Uterus (tissue), 4 donors: ENCODE measurements around the gene EXOSC9. TPM values are rescaled to one million over a fixed set of nuclear protein-coding genes. Genes with fewer than 3 reads are reported as not detected.

Experiments used
- DNase-seq, 2 donors: peaks; one replicate each; pipeline ENCODE4 v3.0.0-alpha.2; 2019 to 2020
- H3K27ac ChIP-seq, 2 donors: fragments of 200-600 bp; sonication (generic); 1 replicate in 1 of 2; 2 replicates in 1 of 2; pipeline ENCODE4 v1.5.1; 2016 to 2018
- H3K27me3 ChIP-seq, 2 donors: fragments of 200-600 bp; sonication (generic); one replicate each; pipeline ENCODE4 v1.5.1; 2018 to 2019; ENCODE audit warnings: control low read depth in 1 of 2
- H3K36me3 ChIP-seq, 2 donors: fragments of 200-600 bp; sonication (generic); one replicate each; pipeline ENCODE4 v1.5.1; 2019; ENCODE audit warnings: control low read depth in 1 of 2
- H3K4me1 ChIP-seq, 2 donors: fragments of 200-600 bp; sonication (generic); one replicate each; pipeline ENCODE4 v1.5.1; 2018 to 2019; ENCODE audit warnings: control low read depth in 1 of 2
- H3K4me3 ChIP-seq, 2 donors: fragments of 200-600 bp; sonication (generic); 1 replicate in 1 of 2; 2 replicates in 1 of 2; pipeline ENCODE4 v1.5.1; 2018 to 2019; ENCODE audit warnings: mild to moderate bottlenecking in 1 of 2
- H3K9me3 ChIP-seq, 2 donors: fragments of 200-600 bp; sonication (generic); one replicate each; pipeline ENCODE4 v1.5.1; 2019; ENCODE audit warnings: control low read depth in 1 of 2
- CTCF ChIP-seq, 4 experiments: fragments of 200-600 bp in 2 of 4; fragments of 450-650 bp in 2 of 4; sonication (generic) in 2 of 4; IDR thresholded peaks; one replicate each; pipeline ENCODE4 v1.5.1; 2016 to 2019; ENCODE audit warnings: antibody characterized with exemption in 4 of 4, mild to moderate bottlenecking in 2 of 4, moderate library complexity in 1 of 4
- POLR2A ChIP-seq, 2 donors: fragments of 450-650 bp; IDR thresholded peaks; one replicate each; pipeline ENCODE4 v1.6.1; 2016; ENCODE audit warnings: antibody characterized with exemption in 2 of 2, mild to moderate bottlenecking in 1 of 2, moderate library complexity in 1 of 2
- intact Hi-C: fragments of 100-400 bp; cut with DNase I; formaldehyde crosslinking; loops from one replicate; pipeline ENCODE4 v1.15.1; 2023; ENCODE audit warnings: low total_unique reads
- total RNA-seq, 4 donors: library from RNA; depleted of rRNA in 3 of 4; stranded (reverse); fragments of >200 nt in 3 of 4; gene quantifications; one replicate each; pipeline versions ENCODE4 v1.1.0 to v1.2.4, GENCODE V29; 2014 to 2023
- donor health status: DM: yes; HTN: yes; CAD: no.

EXOSC9 gene
- total RNA-seq, 4 donors from 2014 or later = 19.6 to 104 (median 40.9) TPM

GRCh38 chr4:121829511-121829910, 28.4 kb downstream of the EXOSC9 start:
- TF ChIP-seq CTCF (IDR thresholded peaks at IDR 0.05) (no peak), POLR2A (IDR thresholded peaks at IDR 0.05) (no peak)

GRCh38 chr4:121838136-121838535, 37.0 kb downstream of the EXOSC9 start:
- no peak overlapping the region for H3K4me3 ChIP-seq
- H3K27ac ChIP-seq = no peak overlapping the region
- no peaks in the 10 kb centered on the region for H3K9me3 ChIP-seq
- no peak for TF ChIP-seq CTCF (IDR thresholded peaks at IDR 0.05)
- TF ChIP-seq POLR2A (IDR thresholded peaks at IDR 0.05) = no peak
- intact Hi-C loops = no loop called here
- no peaks in the 10 kb centered on the region for H3K36me3 ChIP-seq
- H3K27me3 ChIP-seq = no peaks in the 10 kb centered on the region
- no peaks in the 10 kb centered on the region for H3K4me1 ChIP-seq
- no peak for DNase-seq

More at GRCh38 chr4:121829511-121829910, 28.4 kb downstream of the EXOSC9 start:
- H3K36me3 ChIP-seq = no peaks in the 10 kb centered on the region
- H3K4me1 ChIP-seq = no peaks in the 10 kb centered on the region
- intact Hi-C loops = no loop called here
- H3K4me3 ChIP-seq = no peak overlapping the region
- no peak overlapping the region for H3K27ac ChIP-seq
- DNase-seq = no peak
- no peaks in the 10 kb centered on the region for H3K27me3 ChIP-seq
- H3K9me3 ChIP-seq = no peaks in the 10 kb centered on the region

- TF ChIP-seq POLR2A (IDR thresholded peaks at IDR 0.05) = no peak
- no peak for TF ChIP-seq CTCF (IDR thresholded peaks at IDR 0.05)
- Histone ChIP-seq H3K36me3 (no peaks in the 10 kb centered on the region), H3K27ac (no peak overlapping the region), H3K4me1 (no peaks in the 10 kb centered on the region), H3K9me3 (no peaks in the 10 kb centered on the region), H3K27me3 (no peaks in the 10 kb centered on the region), H3K4me3 (no peak overlapping the region)
- no peak for DNase-seq
- intact Hi-C loops = no loop called here
Measured at GRCh38 chr4:121842862-121843261, 41.7 kb downstream of the EXOSC9 start.

GRCh38 chr4:121846662-121847061, 45.5 kb downstream of the EXOSC9 start:
- no peaks in the 10 kb centered on the region for H3K27me3 ChIP-seq
- intact Hi-C loops = no loop called here
- H3K27ac ChIP-seq = no peak overlapping the region
- DNase-seq = no peak
- H3K36me3 ChIP-seq = no peaks in the 10 kb centered on the region
- H3K4me1 ChIP-seq = no peaks in the 10 kb centered on the region
- no peaks in the 10 kb centered on the region for H3K9me3 ChIP-seq
- TF ChIP-seq POLR2A (IDR thresholded peaks at IDR 0.05) (no peak), CTCF (IDR thresholded peaks at IDR 0.05) (no peak)
- H3K4me3 ChIP-seq = no peak overlapping the region

GRCh38 chr4:121851354-121851753, 50.2 kb downstream of the EXOSC9 start:
- H3K36me3 ChIP-seq = no peaks in the 10 kb centered on the region

More at GRCh38 chr4:121851354-121851753, 50.2 kb downstream of the EXOSC9 start:
- no peak for DNase-seq
- Histone ChIP-seq H3K27ac (no peak overlapping the region), H3K4me1 (no peaks in the 10 kb centered on the region), H3K27me3 (no peaks in the 10 kb centered on the region), H3K9me3 (no peaks in the 10 kb centered on the region), H3K4me3 (no peak overlapping the region)
- intact Hi-C loops = no loop called here
- TF ChIP-seq CTCF (IDR thresholded peaks at IDR 0.05) = no peak
